Esophagus muscularis mucosa (tissue), 3 donors: Measurements from ENCODE around the gene C2CD3.

Experiments used
- CTCF ChIP-seq, 3 experiments: fragments of 200-600 bp in 2 of 3; fragments of 450-650 bp in 1 of 3; sonication (generic) in 2 of 3; IDR thresholded peaks; one replicate each; pipeline ENCODE4 v1.5.1; 2017 to 2019; ENCODE audit warnings: antibody characterized with exemption in 3 of 3, mild to moderate bottlenecking in 2 of 3, moderate library complexity in 1 of 3
- POLR2A ChIP-seq: fragments of 450-650 bp; IDR thresholded peaks from one replicate; pipeline ENCODE4 v1.6.1; 2017; ENCODE audit warnings: antibody characterized with exemption, moderate library complexity, mild to moderate bottlenecking, low read depth
- POLR2AphosphoS5 ChIP-seq, 2 donors: sonication (generic); formaldehyde crosslinking; IDR thresholded peaks; one replicate each; pipeline ENCODE4 v1.6.1; 2017; ENCODE audit warnings: antibody characterized with exemption in 2 of 2

GRCh38 chr11:74022546-74022945 is 148.3 kb downstream of the C2CD3 start:
- TF ChIP-seq CTCF (IDR thresholded peaks at IDR 0.05), result no peak
- TF ChIP-seq POLR2AphosphoS5 (IDR thresholded peaks at IDR 0.05), result no peak
- no peak for TF ChIP-seq POLR2A
